Stimulated activated CD8-positive, alpha-beta memory T cell treated with anti-CD3 and anti-CD28 coated beads, Interleukin-7, amount 100 ng/mL, for 24 hours (primary cell): Measurements from ENCODE around the gene TTF2.
"Not testable (repeated sequence)": the region's sequence is repeated elsewhere in the genome, so short reads cannot be mapped to it uniquely, and the experiment has no call there.

Experiments used
- DNase-seq: peaks from one replicate; pipeline ENCODE4 v3.0.0-alpha.2; 2020; ENCODE audit warnings: low read depth

Gene TTF2

DNA sequence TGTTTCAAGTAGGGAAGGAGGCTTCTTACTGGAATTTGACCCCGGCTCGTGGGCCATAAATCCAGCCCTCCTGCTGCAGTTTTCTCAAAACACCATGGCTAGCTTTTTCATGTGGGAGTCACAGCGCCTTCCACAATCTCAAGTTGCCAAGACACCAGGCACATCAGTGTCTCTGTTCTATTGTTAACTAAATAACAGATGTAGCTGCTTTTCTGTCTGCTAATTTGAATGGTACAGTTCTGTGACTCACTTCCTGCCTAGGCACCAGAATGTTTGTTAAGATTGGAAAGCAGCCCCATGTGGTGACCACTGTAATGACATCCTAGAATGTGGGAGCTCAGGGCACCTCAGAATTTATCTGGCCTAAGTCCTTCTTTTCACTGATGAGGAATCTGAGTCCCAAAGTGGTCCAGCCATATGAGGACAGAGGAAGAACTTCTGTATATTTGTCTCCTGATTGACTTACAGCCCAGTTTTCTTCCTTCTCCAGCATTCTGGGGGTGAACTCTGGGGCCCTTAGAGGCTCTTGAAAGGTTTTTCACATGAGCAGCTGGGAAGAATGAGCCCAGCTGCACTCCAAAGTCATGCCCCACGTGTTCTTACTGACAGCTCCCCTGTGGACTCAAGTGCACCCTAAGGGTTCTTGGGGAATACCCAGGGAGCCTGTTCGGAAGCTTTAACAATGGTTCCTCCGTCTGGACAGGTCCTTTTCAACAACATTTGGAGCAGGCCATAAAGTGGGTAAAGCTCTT lies 33.9 kb downstream of the TTF2 start:
- DNase-seq = no peak

DNA sequence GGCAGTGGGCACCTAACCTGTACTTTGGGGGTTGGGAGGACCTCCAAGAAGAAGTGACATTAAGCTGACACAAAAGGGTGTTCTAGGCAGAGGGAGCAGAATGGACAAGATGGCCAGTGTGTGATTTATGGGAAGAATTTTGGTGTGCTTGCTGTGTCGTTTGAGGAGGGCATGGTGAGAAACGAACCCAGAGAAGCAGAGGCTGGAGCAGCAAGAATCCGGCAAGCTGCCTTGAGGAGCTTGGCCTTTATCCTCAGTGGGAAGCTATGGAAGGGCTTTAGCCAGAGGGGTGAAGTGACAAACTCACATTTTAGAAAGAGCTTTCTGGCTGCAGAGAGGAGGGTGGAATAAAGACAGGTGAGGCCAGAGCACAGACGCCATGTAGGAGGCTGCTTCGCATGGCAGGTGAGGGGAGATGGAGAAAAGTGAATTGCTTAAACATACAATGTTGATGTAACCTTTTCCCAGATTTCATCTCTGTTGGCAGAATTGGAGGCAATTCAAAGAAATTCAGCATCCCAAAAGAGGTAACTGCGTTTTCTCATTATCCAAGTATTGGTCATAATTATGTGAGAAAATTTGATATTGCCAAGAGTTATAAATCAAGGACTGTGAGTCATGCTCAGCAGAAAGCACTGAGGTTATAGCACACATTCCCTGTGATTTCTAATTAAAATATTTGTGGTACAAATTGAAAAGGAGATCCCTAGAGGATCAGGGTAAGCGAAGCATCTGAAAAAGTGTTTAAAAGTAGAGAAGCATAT lies 34.9 kb downstream of the TTF2 start:
- no peak for DNase-seq

DNA sequence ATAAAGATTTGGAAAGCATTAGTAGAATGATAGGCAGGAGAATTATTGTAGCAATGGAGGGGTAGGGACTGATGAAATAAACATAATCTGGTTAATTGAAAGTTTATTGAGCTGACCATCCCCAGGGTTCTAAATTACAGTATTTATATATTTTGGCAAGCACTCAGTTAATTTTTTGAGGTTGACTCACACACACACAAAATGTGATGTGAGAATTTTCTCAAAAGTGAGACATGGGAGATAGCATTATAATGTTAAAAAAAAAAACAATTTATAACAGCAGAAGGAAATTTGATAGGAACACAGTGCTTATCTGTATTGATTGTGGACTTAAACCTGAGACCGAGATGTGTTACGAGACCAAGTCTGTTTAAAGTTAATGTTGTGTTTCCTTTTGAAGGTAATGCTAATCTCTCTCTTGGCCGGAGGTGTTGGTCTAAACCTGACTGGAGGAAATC lies 36.9 kb downstream of the TTF2 start:
- no peak for DNase-seq

DNA sequence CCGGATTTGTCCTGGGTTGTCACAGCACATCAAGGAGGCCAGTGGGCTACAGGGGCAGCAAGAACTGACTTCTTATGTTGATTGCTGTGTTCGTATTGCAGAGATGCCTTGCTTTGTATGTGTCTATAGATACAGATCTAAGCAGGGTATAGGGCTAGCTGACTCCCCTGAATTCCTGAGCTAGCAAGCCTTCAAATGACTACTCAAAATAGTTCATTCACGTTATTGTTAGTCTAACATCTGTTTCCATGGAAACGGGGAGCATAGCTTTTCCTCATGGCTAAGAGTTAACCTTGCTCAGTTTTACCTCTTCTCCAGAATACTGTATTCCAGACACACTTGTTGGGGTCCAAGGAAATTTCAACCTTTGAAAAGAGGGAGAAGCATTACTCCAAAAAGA lies 37.3 kb downstream of the TTF2 start:
- DNase-seq = no peak

DNA sequence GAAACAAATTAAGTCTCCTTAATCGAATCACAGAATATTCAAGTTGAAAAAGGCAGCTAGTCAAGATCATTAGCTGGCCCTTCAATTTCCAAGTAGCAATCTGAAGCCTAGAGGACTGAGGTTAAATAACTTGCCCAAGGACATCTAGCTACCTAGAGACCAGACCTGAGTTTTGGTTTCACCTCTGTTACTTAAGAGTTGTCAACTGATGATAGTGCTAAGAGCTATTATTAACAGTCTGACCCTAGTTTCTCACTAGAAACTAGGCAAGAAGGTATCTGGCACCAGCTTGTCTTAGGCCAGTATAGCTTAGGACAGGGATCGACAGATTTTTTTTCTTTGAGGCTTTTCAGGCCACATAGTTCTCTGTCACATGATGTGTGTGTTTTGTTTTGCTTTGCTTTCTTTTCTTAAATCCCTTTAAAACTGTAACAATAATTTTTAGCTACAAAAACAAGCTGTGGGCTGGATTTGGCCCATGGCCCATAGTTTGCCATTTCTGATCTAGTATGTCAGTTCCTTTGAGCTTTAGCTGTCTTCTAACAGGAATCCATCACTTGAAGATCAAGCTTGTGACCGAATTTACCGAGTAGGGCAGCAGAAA lies 38.3 kb downstream of the TTF2 start:
- DNase-seq = no peak

DNA sequence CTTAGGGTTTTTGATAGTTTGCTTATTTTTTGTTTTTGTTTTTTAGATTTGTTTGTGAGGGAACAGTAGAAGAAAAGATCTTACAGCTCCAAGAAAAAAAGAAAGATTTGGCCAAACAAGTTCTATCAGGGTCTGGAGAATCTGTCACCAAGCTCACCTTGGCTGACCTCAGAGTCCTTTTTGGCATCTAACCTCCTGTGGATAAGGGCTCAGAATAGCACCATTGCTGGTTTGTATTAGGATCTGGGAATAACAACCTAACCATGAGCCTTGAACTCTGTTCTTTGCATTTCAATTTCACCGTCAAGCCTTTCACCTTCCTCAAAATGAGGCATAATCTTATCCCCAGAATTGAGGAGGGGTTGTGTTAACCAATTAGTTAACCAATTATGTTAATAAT lies 41.2 kb downstream of the TTF2 start:
- DNase-seq = no peak

DNA sequence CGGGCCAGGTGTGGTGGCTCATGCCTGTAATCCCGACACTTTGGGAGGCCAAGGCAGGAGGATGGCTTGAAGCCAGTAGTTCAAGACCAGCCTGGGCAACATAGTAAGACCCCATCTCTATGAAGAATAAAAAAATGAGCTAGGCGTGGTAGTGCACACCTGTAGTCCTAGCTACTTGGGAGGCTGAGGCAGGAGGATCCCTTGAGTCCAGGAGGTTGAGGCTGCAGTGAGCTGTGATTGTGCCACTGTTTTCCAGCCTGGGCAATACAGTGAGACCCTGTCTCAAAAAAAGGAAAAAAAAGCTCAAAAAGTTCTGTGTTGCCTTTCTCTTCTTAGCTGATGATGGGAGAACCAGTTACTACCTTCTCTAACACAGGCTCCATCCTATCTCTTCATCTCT lies 41.7 kb downstream of the TTF2 start:
- DNase-seq = not testable (repeated sequence)

DNA sequence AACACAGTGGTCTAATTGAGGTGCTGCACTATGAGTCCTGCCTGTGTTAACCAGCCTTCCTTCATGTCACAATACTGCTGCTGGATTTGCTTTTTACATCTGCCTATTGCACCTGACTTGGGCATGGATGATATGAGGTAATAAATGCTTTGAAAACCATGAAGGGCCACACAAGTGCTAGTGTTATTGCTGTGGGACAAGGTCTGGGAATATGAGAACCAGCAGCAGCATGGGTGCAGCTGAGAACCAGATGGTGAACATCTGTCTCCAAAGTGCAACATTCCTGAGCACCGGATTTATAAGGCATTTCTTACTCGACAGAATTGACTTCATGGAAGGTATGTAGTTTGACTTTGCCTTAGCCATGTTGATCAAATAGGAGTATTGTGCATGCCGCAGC lies 44.9 kb downstream of the TTF2 start:
- DNase-seq = no peak

DNA sequence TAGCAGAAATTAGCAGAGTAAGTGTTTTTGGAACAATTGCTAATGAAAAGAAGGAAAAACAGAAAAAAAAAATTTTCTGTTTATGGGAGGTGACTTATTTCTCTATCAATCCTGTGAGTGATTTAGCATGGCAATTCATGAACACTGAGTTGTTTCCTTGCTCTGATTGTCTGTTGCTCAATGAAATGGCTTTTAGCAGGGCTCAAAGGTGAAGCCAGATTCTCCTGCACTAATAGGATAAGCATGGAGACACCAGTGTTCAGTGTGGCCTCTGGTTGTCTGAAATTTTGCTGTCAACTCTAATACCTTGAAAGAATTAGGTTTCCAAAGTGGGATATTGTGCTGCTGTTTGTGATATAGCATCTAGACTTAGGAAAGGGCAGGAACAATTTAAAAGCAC lies 45.6 kb downstream of the TTF2 start:
- DNase-seq = no peak

DNA sequence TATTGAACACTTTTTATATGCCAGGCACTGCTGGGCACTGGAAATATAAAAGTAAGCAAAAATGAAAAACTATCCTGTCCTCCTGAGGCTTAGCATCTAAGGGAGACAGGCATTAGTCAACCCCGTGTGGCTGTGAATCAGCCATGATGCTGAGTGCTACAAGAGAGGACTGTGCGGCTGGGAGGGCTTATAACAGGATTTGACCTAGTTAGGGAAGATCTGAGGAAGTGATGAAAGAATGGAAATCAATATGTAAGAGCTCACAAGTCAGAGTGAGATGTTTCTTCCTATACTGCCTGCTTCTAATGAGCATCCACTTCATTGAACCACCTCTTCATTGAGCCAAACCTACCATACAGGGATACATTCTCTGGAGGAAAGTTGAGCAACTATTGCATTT lies 46.4 kb downstream of the TTF2 start:
- DNase-seq = no peak

DNA sequence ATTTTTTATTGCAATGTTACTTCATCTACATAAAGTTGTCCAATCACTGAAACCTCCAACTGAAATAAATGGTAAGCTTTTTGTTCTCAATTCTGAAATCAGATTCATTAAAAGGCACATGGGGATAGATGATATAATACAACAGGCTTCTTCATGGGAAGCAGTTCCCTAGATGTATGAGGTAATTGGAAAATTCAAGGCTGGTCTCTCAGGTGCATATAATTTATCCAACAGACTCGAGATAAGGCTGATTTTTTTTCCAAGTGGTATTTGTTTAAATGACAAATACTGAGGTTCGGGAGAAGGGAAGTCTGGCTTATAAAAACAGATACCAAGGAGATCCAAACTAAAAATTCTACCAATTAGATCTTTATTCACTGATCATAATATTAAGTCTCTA lies 47.2 kb downstream of the TTF2 start:
- DNase-seq = no peak

DNA sequence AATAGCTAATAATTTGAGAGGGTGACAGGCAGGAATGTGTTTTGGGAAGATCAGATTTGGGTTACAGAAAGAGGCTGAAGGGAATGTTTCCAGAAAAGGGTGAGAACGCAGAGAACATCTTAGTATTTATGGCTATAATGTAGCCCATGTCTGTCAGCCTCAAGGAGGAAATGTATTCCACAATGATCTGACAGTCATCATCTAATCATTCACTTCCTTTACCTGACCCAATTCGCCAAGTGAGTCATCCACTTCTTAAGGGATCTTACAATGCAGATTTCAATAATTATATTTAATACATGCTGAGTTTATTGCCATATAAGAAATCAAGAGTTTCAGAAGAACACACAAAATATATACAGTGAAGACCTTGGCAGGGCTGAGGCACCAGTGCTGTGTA lies 50.6 kb downstream of the TTF2 start:
- DNase-seq = no peak

DNA sequence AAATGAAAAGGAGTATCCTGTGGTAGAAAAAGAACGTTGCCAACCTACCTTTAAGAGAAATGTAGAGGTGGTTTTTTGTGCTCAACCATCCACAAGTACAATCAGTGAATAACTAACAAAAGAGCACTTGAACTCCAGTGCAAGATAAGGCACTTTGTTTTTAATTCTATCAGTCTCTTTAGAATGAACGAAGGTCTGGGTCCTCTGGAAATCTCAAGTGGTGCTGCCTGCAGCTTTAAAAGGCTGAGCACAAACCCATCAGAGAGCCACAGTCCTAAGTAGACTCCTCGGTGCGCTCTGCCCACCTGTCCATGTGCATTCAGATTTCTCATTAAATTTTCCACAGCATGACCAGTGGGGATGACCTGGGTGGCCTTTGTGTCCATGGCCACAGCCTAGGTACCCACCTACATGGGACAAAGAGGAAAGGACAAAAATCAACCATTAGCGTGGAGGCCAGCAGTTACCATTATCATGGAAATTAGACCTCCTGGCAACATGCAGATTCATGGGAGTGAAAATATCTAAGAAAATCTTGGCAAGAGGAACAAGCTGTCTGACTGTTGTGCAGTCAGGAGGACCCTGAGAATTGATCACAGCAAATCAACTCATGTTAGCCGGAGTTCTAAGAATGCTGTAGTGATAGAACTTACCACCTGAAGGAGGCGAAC lies 52.1 kb downstream of the TTF2 start:
- no peak for DNase-seq

DNA sequence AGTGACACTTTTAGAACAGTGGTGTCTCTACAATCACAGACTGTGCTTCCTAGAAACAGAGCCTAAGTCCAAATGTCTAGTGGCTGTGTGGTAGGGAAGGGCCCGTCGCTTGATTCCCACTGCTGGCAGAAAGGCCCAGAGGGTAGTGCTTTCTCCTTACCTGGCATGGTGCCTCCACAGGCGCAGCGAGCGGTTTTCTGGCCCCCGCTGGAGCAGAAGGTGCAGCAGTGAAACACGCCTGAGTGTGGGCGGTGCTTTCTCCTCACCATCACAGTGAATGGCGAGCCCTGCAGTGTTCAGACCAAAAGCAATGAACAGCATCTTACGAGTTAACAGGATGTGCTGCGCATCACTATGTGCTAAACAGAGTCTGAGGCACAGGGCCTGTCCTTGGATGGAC lies 53.1 kb downstream of the TTF2 start:
- DNase-seq = no peak

DNA sequence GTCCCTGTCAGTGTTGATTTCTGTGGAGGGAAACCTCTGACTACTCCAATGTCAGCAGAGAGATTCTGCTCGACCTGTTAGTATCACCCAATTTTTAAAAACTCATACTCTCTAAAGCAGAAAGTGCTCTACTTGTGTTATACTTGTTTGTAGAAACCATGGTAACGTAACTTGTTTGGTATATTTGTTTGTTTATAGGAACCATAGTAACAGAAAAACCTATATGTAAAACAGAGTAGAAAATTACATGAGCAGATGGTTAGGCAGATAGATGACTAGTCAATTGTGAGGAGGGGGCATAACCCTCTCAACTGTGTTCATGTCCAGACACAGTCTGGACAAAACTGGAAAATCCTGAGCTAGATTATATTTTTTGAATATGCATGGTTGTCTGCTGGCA lies 54.8 kb downstream of the TTF2 start:
- no peak for DNase-seq

DNA sequence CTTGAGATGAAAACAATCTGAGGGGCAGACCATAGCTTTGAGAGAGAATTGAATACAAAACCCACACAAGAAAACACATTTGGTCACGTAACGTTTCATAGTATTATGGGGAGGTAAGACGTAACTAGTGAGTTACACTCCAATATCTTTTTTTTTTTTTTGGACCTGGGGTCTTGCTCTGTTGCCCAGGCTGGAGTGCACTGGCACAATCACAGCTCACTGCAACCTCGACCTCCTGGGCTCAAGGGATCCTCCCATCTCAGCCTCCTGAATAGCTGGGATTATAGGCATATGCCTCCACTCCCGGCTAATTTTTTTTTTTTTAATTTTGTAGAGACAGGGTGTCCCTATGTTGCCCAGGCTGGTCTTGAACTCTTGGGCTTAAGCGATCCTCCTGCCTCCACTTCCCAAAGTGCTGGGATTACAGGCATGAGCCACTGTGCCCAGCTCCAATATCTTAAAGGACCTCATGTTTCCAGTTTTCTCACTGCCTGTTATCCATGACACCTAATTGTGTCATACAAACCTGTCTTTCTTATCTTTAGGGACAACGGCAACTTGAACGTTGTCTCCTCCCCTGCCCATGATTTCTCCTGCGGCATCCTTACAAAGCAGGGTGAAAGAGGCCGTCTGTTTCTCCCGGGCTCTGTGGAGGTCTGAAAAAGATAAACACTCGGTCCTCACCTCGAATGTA lies 56.1 kb downstream of the TTF2 start:
- DNase-seq = no peak

DNA sequence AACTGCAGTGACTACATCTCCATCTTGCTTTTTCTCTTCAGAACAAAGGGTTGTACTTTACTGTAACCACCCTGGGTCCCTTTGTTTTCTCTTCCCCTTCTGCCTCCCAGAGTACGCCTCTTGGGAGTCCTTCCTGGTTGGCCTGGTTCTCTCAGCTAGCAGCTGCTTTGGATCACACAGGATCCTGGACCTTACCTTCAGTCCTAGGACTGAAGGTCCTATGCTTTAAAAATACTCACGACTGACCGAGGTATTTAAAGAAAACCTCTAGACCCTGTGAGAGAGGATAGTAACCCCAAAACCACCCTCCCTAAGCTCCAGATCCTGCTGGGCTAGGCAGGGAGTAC lies 56.6 kb downstream of the TTF2 start:
- DNase-seq = no peak

DNA sequence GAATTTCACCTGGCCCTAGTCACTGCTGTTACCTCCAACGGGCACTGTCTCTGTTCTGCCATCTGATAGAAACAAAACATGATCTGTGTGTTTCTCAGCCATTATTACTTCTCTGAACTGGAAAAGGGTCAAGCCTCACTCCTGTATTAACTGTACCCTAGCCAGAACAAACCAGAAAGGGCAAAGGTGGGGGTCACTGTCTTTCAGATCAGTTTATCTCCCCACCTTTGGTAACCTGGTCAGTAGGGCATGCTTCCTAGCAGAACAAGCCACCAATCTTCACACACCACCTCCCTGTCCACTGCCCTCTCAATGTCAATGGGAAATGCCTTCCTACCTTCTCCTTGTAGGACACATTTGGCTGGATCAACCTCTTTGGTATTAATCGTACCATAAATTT lies 57.6 kb downstream of the TTF2 start:
- no peak for DNase-seq

DNA sequence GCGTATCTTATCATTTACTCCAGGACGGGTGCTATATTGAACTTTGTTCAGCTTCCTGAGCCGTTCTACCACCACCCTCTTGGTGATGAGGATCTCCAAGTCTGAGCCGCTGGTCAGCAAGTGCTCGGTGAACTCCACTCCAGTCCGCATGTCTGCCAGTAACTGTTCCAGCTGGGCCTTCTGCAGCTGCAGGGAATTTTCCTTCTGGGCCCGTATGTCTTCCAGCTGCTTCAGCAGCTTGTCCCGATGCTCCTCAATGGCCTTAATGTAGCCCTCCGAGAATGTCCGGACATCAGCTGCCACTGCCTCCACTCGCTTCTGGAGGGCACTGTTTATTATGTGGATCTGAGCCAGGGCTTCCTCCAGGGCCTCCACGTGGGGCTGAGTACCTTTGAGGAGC lies 58.0 kb downstream of the TTF2 start:
- DNase-seq = no peak

DNA sequence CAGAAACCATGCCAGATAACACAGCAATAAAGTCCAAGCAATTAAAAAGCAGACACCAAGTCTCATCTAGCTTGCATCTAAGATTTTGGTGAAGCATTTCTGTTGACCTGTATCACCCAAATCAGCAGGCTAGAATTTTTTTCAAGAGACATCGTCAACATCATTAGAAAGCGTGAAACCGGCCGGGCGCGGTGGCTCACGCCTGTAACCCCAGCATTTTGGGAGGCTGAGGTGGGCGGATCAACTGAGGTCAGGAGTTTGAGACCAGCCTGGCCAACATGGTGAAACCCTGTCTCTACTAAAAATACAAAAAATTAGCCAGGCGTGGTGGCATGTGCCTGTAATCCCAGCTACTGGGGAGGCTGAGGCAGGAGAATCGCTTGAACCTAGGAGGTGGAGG lies 59.0 kb downstream of the TTF2 start:
- not testable (repeated sequence) for DNase-seq

DNA sequence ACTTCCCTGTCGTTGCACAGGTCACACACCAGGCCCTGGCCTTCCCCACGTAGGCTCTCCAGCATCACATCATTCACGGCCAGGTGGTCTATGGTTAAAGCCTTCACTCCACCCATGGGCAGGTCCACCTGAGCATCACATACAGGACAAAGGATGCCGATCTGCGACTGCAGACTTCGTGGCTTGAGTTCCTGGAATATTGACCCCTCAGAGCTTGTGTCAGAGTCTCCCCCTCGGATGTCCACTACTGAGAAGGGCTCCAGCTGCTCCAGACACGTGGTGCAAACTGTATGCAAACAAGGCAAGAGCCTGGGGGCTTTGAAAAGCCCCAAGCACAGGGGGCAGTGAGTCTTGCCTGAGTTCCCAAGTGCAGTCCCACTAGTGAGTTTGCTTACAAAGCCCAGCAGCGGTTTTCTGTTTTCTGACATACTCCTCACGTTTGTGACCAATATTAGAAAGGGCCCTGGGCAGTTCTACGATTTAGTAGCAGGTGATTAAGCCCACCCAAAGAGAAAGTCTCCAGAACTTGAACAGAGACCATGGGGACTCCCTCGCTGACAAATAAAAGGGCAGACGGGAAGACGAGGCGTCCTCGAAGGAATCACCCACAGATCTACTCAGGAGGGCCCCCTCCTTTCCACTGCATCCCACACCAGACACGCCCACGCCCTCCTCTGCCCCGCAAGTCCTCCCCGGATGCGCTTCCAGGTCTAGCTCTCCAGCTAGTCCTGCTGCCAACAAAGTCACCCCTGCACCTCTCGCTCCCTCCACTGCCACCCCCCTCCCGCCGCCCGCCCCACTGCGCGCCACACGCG lies 60.9 kb downstream of the TTF2 start:
- DNase-seq = no peak
